HG03521 (cell line): ENCODE measurements around the gene PRRT3.
"Not testable (repeated sequence)": the region's sequence is repeated elsewhere in the genome, so short reads cannot be mapped to it uniquely, and the experiment has no call there.

Experiments
- ATAC-seq: cut with Tn5 transposase; IDR thresholded peaks from one replicate; pipeline ENCODE4 v1.9.1; 2021; ENCODE audit warnings: mild to moderate bottlenecking, moderate library complexity; ENCODE audit not compliant: unreplicated experiment

PRRT3 gene

DNA sequence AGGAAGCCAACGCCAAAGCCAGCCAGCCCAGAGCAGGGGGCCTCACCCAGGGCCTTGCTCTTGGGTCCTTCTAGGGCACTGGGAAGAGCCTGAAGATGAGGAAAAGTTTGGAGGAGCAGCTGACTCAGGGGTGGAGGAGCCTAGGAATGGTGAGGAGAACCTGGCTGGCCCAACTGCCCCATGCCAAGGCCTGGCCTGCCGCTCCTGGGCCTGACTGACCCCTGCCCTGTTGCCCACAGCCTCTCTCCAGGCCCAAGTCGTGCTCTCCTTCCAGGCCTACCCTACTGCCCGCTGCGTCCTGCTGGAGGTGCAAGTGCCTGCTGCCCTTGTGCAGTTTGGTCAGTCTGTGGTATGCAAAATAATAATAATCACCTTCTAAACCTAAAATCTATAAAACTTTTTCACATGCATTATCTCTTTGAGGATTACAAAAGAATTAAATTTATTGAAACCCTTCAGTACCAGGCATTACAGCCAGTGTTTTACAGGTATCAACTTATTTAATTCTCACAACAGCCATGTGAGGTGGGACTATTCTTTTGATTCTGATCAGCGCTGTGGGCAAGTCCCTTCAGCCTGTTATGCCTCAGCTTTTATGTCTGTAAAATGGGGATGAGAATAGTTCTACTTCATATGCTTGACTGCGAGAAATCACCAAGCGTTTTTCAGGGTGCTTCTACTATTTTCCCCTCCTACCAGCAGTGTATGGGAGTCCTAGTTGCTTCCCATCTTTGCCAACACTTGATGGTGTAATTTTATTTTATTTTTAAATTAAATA, 33.8 kb downstream of the PRRT3 start:
- ATAC-seq, result no peak

DNA sequence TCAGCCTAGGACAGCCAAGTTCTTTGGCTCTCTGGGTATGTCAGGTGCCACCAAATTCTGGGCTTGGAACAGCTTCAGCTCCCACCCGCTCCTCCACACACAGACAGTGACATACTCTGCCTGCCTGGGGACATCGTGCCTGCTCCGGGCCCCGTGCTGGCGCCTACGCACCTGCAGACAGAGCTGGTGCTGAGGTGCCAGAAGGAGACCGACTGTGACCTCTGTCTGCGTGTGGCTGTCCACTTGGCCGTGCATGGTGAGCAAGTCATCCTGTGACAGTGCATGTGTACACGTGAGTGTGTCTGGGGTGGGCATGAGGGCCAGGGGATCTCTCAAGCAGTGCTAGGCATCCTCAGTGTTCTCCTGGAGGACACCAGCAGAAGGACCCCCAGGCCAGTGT, 34.4 kb downstream of the PRRT3 start:
- no peak for ATAC-seq

DNA sequence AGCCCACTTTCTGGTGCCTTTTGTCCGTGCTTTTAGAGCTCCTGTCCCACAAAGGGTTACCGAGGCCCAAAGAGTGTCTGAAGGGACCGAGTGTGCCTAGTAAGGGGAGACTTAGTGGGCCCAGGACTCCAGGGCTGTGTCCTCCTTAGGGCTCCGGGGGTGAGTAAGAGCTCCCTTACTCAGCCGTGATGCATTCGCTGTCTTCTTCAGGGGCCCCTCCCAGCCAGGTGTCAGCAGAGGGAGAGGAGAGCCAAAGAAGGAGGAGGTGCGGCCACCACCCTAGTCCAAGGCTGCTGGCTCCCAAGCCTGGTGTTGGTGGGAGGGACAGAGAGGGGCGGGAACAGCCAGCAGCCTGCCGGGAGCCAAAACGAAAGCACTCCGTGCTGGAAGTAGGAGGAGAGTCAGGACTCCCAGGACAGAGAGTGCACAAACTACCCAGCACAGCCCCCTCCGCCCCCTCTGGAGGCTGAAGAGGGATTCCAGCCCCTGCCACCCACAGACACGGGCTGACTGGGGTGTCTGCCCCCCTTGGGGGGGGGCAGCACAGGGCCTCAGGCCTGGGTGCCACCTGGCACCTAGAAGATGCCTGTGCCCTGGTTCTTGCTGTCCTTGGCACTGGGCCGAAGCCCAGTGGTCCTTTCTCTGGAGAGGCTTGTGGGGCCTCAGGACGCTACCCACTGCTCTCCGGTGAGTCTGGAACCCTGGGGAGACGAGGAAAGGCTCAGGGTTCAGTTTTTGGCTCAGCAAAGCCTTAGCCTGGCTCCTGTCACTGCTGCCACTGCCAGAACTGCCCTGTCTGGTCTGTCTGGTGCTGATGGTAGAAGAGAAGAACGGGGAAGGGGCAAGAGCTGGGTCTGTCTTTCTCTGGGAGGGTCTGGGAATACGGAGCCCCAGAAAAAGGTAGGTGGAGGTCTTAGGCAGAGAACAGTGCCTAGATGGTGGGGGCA, 35.2 kb downstream of the PRRT3 start, which contains the start of gene IL17RC:
Gene IL17RC, plus strand, starts transcription at position 365 of the 947 bp plus-strand sequence. Its CDS starts 218 bp downstream, at position 583.
- no peak for ATAC-seq

DNA sequence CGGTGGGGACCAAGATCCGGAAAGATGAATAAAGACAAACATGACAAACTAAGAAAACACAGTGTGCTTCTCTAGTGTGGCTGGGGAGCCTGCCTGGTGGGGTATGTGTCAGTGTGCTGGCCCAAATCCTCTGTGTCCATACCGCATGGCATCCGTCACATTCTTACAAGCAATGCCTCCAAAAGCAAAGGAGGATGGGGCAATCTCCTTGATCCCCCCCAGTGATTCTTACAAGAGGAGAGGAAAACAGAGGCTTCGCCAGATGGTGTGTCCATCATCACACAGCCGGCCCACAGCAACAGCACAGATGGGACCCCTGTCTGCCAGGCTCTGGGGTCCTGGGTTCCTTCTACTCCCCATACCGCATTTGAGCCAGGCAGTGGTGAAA, 35.9 kb downstream of the PRRT3 start:
- ATAC-seq, result no peak

DNA sequence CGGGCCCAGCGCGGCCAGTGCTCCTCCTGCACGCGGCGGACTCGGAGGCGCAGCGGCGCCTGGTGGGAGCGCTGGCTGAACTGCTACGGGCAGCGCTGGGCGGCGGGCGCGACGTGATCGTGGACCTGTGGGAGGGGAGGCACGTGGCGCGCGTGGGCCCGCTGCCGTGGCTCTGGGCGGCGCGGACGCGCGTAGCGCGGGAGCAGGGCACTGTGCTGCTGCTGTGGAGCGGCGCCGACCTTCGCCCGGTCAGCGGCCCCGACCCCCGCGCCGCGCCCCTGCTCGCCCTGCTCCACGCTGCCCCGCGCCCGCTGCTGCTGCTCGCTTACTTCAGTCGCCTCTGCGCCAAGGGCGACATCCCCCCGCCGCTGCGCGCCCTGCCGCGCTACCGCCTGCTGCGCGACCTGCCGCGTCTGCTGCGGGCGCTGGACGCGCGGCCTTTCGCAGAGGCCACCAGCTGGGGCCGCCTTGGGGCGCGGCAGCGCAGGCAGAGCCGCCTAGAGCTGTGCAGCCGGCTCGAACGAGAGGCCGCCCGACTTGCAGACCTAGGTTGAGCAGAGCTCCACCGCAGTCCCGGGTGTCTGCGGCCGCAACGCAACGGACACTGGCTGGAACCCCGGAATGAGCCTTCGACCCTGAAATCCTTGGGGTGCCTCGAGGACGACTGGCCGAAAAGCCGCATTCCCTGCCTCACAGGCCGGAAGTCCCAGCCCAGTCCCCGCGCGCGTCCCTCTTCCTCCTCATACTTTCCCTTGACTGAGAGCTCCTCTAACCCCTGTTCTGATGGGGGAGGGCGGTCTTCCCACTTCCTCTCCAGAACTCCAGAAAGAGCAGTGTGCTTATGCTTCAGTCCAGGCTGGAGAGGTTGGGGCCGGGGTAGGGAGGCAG, 36.7 kb downstream of the PRRT3 start:
- ATAC-seq, result no peak

DNA sequence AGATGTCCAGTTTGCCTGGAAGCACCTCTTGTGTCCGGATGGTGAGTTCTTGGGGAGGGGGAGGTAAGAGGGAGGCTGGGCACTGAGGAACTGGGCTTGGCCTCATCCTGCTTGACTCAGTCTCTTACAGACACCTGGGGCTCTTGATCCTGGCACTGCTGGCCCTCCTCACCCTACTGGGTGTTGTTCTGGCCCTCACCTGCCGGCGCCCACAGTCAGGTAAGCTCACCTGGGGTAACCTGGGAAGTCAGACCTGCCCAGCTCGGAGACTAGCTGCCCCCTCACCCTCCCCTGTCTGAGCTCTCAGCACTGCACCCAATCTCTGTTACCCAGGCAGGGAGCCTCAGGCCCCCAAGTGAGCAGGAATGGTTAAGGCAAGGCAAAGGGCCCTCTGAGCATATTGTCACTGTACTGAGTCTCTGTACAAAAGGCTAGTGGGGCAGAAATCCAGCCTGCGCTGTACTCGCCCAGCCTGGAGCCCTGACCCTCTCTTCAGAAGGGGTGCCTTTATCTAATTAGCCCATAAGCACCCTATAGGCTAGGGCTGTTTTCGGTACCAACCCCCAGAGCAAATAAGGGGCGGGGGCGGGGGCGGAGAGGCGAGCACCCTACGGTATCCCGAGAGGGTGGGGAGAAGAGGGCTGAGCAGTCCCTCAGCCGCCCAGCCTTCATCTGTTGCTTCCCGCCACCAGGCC, 37.5 kb downstream of the PRRT3 start:
- ATAC-seq, result no peak

DNA sequence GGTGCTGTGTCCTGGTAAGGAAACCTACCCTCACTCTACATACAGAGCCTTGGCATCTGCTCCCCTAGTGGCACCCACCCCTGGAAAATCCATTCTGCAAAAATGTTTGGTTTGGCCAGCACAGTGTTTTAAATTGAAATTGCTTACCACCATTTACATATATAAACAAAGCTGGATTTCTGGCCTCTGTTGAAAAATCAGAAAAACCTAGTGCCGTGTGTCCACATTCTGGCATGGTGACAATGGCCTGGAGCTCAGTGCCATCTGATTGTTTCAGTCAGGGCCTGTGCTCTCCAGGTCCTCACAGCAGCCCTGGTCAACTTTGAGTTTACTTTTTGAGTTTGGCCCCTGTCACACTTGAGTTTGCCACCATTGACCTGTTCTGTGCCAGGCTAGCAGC, 38.2 kb downstream of the PRRT3 start:
- no peak for ATAC-seq

DNA sequence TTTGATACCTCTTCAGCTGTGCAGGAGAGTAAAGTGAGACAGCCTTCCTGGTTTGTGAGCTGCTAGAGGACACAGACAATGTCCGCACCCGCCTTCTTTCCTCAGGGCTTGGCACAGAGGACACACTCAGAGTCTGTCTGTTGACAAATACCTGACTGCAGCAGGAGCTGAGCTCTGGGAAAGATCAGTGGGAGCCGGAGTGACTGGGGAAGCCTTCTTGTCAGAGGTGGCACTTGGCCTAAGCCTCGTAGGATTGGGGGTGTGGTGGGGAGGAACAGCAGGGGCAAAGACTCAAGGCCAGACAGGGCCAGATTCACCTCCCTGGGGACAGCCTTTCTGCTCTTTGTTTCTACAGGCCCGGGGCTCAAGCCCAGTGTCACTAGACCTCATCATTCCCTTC, 38.6 kb downstream of the PRRT3 start:
- no peak for ATAC-seq

DNA sequence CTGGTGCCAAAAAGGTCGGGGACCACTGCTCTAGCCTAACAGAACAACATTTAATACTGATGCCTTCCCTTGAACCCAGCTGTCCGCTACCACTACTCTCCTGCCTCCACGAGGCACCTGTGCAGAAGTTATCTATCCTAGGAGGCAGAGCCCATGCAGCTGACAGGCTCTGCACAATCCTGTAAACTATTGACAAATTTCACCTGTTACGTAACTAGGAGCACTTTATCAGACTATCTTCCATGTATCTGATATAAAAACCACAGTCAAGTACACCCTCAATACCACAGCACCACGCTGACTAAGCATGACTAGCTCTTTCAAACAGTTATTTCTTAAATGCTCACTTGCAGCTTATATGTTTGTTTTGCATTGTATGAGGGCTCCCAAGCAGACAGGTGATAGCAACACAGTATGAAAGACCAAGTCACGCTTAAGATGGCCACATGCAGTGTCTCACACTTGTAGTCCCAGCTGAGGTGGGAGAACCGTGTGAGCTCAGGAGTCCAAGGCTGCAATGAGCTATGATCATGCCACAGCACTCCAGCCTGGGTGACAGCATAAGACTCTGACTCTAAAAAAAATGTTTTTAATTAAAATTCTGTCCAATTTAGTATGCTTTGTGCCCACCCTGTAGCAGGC, 39.8 kb downstream of the PRRT3 start:
- no peak for ATAC-seq

DNA sequence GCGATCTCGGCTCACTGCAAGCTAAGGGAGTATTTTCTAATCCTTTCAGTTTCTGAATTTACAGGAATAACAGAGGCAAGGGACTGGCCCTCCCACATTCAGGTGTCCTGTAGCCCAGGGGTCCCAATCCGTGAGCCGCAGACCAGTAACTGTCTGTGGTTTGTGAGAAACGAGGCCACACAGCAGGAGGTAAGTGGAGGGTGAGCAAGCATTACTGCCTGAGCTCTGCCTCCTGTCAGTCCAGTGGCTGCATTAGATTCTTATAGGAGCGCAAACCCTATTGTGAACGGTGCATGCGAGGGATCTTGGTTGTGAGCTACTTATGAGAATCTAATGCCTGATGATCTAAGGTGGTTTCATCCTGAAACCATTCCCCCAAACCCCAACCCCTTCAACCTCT, 40.3 kb downstream of the PRRT3 start:
- ATAC-seq, result no peak

DNA sequence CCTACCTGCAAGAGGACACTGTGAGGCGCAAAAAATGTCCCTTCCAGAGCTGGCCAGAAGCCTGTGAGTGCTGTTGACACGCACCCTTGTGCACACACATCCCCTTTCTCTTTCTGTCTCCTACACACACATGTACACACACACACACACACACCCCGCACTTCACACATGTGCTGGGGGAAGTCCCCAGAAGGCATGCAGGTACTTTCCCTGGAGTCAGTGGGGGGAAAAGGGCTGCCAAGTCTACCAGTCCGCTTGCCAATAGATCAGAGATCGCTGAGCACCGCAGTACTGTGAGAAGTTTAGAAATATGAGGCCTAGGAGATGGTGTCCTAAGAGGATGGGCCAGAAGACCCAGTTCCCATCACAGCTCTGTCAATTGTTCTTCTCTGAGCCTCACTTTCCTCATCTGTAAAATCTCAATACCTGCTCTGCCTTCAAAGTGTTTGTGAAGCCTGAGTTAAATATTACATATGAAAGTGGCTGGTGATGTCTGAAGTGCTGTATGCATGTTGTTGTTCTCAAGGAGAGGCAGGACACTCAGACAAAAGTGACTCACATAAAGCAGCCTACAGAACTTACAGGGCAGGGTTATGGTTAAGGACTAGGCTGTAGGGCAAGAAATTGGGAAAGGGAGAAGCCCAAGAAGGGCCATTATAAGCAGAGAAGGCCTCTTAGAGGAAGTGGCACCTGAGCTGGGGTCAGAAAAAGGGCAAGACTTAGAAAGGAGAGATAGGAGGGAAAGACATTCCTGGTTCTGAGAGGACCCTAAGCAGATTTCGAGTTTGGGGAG, 42.8 kb downstream of the PRRT3 start:
- no peak for ATAC-seq

DNA sequence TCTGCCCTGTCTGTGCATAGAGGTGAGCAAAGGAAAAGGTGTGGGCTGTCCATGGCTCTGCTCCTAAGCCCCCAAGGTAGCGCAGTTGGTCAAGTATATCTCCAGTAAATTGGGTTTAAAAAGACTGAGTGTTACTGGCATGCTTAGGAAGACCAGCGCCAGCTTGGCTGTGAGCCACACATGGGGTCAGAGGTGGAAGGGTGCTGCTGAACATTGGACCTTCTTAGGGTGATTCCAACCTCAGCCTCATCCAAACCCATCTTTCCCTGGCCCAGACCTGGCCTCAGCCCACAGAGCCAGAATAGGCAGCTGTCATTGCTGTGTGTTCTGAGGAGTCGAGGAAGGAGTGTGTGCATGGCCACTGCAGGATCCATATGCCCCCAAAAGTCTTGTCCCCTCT, 43.9 kb downstream of the PRRT3 start:
- ATAC-seq, result no peak

DNA sequence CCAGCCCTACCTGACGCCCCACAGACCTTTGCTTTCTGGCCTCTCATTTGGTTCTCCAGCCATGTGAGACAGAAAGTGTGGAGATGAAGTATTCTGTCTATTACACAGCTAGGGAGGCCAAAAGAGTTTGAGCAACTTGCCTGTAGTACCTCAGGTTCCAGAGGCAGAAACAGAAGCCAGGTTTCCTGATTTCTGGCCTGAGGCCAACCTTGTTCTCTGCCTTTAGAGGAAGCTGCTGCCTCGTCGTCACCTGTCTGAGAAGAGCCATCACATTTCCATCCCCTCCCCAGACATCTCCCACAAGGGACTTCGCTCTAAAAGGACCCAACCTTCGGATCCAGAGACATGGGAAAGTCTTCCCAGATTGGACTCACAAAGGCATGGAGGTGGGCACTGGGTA, 45.7 kb downstream of the PRRT3 start:
- ATAC-seq, result no peak

DNA sequence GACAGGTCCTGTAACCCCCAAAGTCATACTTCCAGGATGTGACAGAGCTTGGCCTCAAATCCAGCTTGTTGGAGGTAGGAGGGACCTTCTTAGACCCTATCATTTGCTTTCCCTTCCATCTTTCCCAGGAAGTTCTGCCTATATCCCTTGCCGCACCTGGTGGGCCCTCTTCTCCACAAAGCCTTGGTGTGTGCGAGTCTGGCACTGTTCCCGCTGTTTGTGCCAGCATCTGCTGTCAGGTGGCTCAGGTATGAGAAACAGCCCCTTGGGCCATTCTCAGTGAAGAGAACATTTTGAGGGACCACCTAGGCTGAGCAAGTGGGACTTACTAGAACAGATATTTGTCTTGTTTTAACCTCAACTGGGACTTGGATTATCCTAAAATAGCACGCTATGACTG, 48.3 kb downstream of the PRRT3 start:
- no peak for ATAC-seq

DNA sequence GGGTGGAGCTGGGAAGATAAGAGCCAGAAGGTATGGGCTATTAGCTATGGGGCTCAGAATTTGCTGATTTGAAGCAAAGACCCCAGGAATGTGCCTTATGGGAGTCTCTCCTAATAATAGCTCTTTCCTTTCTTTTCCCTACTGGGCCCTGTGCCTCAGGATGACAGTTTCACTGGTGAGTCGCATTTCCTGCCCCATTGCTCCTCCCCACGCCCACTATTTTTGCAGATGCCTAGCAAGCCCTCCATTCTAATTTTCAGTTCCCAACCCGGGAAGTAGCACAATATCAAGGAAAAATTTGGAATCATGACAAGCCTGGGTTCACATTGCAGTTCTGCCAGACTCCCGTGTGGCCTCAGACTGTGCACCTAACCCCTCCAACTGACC, 49.0 kb downstream of the PRRT3 start:
- ATAC-seq, result no peak

DNA sequence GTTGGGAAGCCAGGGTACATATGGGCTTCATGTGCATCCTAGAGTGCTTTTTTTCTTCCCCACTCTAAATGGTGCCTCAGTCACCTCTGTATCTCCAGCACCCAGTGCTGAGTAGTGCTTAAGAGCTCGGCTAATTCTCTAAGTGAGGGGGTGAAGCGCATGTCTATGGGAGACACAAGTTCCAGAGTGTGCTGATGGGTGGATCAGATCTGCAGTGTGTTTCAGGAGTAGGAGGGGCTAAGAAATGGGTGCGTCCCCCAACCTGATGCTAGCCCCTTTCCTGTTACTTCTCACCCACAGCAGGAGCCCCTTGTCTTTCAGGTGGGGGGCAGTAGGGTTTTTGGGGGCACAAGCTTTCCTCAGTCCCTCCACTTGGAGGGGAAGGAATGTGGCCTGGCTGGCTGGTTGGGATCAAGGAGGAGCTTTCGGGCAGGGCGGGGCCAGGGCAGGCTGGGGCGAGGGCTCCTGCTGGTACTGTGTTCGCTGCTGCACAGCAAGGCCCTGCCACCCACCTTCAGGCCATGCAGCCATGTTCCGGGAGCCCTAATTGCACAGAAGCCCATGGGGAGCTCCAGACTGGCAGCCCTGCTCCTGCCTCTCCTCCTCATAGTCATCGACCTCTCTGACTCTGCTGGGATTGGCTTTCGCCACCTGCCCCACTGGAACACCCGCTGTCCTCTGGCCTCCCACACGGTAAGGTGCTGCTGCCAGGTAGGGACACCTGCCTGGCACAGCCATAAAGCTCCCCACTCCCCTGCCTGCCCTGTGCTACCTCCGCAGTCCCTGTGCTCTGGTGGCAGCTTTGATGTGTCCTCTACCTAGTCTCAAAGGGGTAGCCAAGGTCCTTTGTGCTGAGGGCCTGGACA, 49.6 kb downstream of the PRRT3 start, which contains the start of gene IL17RE:
Gene IL17RE, plus strand, starts transcription at position 477 of the 866 bp plus-strand sequence. Its CDS starts 85 bp downstream, at position 562.
- ATAC-seq, result no peak

DNA sequence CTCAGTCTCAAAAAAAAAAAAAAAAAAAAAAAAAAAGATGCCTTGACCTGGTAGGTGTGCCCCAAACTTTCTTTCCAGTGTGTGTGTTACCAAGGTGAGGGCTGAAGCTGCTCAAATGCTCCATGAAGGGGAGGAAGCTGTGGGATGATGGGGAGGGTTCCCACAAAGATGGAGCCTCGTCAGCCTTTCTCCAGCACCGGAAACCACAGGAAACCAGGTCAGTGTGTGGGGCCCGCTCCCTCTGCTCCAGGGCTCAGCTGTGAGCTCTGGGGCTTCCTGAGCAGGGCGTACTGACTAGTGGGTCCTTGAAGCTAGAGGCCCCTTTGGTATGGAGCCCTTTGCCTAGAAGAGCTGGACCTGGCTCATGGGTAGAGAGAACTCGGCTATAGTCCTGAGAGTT, 50.2 kb downstream of the PRRT3 start:
- ATAC-seq, result no peak

DNA sequence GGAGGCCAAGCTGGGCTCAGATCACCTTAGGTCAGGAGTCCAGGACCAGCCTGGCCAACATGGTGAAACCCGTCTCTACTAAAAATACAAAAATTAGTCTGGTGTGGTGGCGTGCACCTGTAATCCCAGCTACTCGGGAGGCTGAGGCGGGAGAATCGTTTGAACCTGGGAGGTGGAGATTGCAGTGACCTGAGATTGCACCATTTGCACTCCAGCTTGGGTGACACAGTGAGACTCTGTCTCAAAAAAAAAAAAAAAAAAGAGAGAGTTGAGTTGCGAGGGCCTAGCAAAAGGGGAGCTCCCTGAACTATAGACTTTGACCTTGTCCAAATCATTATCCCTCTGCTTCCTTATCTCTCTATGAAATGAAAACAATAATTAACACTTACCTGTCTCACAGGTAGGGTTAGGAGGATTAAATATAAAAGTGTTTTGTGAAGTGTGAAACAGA, 51.2 kb downstream of the PRRT3 start:
- not testable (repeated sequence) for ATAC-seq
